Mesodermal cell (in vitro differentiated cells): ENCODE results near the gene NUP210L.

Experiments
- H3K27ac ChIP-seq: 2 replicates; pipeline ENCODE4 v1.7.0; 2013; ENCODE audit warnings: mild to moderate bottlenecking, low read depth, low read length, moderate library complexity; ENCODE audit not compliant: severe bottlenecking
- H3K36me3 ChIP-seq: 2 replicates; pipeline ENCODE4 v1.7.1; 2013; ENCODE audit warnings: mild to moderate bottlenecking, low read length, moderate library complexity; ENCODE audit not compliant: control insufficient read depth, insufficient read depth
- H3K4me1 ChIP-seq: one replicate; pipeline ENCODE4 v1.7.1; 2013; ENCODE audit warnings: mild to moderate bottlenecking, low read length; ENCODE audit not compliant: insufficient read depth, control insufficient read depth, poor library complexity, severe bottlenecking
- H3K4me3 ChIP-seq: 2 replicates; pipeline ENCODE4 v1.7.0; 2013; ENCODE audit warnings: low read length, control low read depth, mild to moderate bottlenecking; ENCODE audit not compliant: insufficient read depth, poor library complexity, severe bottlenecking; ENCODE audit errors: extremely low read depth
- H3K9me3 ChIP-seq: 2 replicates; pipeline ENCODE4 v1.7.1; 2013; ENCODE audit warnings: mild to moderate bottlenecking, low read length, moderate library complexity; ENCODE audit not compliant: control insufficient read depth
- WGBS, 2 experiments: methylation state at CpG; one replicate each; pipeline ENCODE4 v1.1.5; 2013; ENCODE audit warnings: missing lambda C conversion rate in 2 of 2; ENCODE audit not compliant: insufficient coverage in 2 of 2; 5-methylcytosine and 5-hydroxymethylcytosine counted together

Gene NUP210L

DNA sequence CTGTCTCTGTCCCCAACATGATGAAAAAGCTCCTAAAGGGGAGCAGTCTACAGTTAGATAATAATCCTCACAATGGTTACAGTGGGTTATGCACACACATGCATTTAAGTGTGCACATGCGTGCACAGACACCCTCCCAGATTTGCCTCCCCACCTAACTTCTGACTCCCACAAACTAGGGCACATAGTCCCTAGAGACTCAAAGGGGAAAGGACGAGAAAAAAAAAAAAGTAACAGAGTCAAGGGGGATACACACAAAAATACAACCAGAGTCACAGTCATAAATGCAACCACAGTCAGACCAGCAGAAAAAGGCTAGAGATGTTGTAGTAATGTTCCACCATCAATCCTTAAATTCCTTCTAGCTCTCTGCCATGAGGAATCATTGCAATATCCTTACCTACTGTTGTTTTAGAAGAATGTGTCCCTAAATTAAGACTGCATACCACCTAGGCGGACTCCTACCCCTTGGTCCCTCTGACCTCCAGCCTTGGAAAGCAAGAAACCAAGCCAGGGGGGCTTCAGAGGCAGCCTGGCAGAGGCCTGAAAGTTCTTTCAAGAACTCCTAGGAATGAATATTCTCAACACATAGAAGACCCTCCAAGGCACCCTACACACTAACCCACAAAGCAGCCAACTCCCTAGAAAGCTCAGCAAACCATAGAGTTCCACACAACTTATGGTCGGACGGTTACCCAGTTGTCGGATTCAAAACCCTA is 197.7 kb downstream of the NUP210L start:
- Histone ChIP-seq H3K36me3 (peaks cover 56% of the 10 kb centered on the region), H3K27ac (no peak overlapping the region), H3K4me1 (peaks cover 16% of the 10 kb centered on the region), H3K4me3 (peak overlapping the region; percentile 94), H3K9me3 (no peaks in the 10 kb centered on the region)
- WGBS, 2 experiments: 52 to 80% methylated on average over 1 to 2 of the region's 6 CpGs

DNA sequence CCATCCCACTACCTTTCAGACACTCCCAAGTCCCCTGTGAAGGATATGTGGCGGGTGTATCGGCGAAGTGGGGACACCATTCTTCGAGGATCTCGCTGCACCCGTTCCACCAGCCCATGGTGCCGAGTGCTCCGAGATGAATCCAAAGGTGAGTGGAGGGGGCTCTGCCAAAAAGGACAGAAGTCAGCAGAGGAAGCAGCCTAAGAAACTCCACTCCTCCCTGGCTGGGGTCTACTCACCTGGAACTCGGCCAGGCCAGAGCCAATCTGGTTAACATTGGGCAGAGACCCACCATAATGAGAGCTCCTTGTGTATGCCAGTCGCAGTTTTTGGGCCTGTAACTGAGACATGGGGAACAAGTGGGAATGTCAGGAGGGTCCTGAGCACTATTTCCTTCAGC is 200.0 kb downstream of the NUP210L start:
- 97 to 100% methylated on average over 9 to 10 of the region's 10 CpGs for WGBS, 2 experiments

DNA sequence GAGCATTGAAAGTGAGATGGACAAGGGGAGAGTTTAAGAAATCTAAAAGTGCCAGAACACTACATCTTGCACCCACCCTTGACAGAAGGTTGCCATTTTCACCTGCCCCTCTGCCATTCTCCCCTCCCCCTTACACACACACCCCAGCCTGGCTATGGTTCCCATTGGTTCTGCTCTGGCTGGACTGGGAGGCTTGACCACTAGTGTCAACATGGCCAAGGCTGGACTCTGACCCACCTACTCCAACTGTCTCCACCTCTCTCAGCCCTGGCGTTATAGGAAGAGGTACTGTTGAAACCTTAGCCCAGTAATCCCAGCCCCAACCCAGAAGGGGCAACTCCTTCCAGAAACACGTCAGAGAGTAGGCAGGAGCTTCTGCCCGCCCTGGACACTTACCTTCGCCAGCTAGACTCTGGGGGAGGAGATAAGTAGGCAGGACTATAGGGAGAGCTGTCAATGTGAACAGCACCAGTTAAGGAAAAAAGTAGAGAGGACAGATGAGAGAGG is 201.0 kb downstream of the NUP210L start:
- no peak overlapping the region for H3K27ac ChIP-seq
- H3K4me1 ChIP-seq: peaks cover 9% of the 10 kb centered on the region
- no peak overlapping the region for H3K4me3 ChIP-seq
- WGBS, 2 experiments: 94 to 100% methylated on average over 2 to 4 of the region's 4 CpGs
- H3K9me3 ChIP-seq: no peaks in the 10 kb centered on the region
- H3K36me3 ChIP-seq: peaks cover 59% of the 10 kb centered on the region

More for the DNA sequence above, 200.0 kb downstream of the NUP210L start:
- H3K27ac ChIP-seq: no peak overlapping the region
- no peaks in the 10 kb centered on the region for H3K9me3 ChIP-seq
- H3K36me3 ChIP-seq: peaks cover 58% of the 10 kb centered on the region
- peaks cover 9% of the 10 kb centered on the region for H3K4me1 ChIP-seq
- H3K4me3 ChIP-seq: no peak overlapping the region

DNA sequence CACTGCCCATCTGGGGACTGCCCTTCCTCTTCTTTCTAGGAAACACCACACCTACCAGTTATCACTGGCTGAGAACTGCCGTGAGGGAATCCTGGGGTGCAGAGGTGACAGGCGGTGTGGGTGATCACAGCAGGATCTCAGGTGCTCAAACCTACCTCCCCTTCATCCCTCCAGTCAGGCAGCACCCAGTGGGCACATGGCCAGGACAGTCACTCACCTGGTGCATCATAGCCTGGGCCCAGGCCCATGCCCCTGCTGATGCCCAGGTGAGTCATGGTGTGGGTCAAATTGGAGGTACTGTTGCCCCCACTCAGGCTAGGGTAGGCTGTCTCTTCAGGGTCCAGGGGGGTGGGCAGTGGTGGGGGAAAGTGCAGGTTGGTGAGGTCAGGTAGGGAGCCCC is 203.1 kb downstream of the NUP210L start:
- no peak overlapping the region for H3K27ac ChIP-seq
- no peak overlapping the region for H3K4me3 ChIP-seq
- no peaks in the 10 kb centered on the region for H3K9me3 ChIP-seq
- H3K36me3 ChIP-seq: peaks cover 73% of the 10 kb centered on the region
- WGBS, 2 experiments: 100% methylated on average over 1 of the region's 2 CpGs
- H3K4me1 ChIP-seq: peaks cover 6% of the 10 kb centered on the region

DNA sequence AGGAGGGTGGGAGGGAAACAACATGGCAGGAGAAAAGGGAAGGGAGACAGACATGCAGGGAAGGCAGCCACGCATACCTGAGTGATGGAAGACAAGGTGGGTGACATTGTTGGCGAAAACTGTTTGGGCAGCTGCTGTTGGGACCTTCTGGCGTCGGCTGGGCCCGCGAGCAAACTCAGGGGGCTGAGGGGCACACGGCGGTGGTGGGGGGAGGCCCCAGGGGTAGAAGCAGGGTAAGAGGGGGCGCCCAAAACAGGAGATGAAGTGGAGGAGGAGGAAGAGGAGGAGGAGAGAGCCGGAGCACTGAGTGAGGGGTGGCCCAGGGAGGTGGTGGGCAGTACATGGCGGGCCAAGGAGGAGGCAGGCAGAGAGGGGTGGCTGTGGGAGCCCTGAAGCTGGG is 203.7 kb downstream of the NUP210L start:
- H3K9me3 ChIP-seq: no peaks in the 10 kb centered on the region
- H3K4me3 ChIP-seq: no peak overlapping the region
- H3K36me3 ChIP-seq: peaks cover 73% of the 10 kb centered on the region
- H3K4me1 ChIP-seq: peaks cover under 1% of the 10 kb centered on the region
- 87 to 96% methylated on average over 10 to 11 of the region's 11 CpGs for WGBS, 2 experiments
- no peak overlapping the region for H3K27ac ChIP-seq

DNA sequence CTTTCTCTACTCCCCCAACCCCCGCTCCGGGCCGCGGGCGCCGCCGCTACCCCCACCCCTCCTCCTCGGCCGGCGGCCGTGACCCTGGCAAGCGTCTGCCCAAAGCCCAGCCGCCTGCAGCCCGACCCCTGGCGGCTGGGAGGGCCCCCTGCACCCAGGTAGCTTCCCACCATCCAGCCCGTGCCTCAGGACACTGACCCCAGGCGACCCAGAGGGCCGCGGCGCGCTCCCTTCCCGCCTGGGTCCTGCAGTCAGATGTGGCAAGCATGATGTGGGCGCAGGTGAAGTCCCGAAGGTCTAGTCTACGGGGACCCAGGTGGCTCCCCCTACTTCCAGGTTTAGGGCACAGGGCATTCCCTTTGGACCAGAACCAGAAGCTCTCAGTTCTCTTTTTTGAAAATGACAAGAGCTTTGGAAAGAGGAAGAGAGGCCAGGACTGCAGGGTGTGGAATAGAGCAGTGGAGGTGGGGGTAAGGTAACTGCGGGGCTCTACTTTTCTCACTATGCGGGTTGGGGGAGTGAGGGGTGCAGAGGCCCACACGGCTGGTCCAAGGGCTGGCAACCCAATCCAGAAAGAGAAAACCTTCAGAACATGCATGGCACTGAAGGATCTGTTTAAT is 208.1 kb downstream of the NUP210L start, which contains the start of gene DENND4B:
Gene DENND4B (minus strand): TSS at position 97 of the 620 bp plus-strand sequence. CDS start 2,344 bp downstream, outside the sequence.
- WGBS, 2 experiments: 14 to 15% methylated on average over 12 to 16 of the region's 28 CpGs
- Histone ChIP-seq H3K4me1 (peaks cover 4% of the 10 kb centered on the region), H3K4me3 (peak within 1 kb of the TSS; percentile 78), H3K36me3 (peaks cover 68% of the 10 kb centered on the region), H3K9me3 (no peaks in the 10 kb centered on the region), H3K27ac (peak within 1 kb of the TSS; percentile 53)

DNA sequence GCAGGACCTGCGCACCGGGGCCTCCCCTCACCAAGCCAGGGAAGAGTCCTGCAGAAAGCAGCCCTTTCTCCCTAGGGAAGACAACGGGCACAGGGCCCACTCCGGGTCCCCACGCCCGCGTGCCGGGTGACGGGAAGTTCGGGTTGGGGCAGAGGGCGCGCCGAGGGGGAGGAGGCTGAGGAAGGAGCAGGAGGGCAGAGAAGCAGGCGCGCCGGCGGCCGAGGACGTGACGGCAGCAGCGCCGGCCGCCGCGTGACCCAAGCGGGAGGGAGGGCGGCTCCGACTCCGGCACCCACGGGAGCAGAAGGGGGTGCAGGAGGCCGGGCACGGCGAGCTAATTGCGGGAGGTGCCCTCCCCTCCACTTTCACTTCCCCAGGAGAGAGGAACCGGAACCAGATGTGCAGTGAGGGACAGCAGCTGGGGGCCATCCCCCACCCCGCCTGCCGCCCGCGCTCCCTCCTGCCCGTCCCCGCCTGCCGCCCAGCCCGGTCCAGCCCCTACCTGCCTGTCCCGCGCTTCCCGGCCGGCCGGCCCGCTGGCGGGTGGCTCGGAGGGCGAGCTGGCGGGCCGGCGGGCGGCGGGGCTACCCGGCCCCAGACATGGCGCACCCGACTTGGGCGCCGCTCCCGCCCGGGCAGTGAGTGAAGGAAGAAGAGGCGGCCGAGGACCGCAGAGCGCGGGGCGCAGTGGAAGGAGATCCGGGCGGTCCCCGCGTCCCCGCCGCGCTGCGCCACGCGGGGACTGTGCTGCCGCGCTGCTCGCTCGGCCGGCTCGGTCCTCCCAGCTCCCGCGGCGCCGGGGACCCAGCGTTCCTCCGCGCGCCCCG is 208.9 kb downstream of the NUP210L start:
- peak overlapping the region; percentile 53 for H3K27ac ChIP-seq
- WGBS, 2 experiments: 0 to 1% methylated on average over 28 to 67 of the region's 95 CpGs
- H3K4me3 ChIP-seq: peak overlapping the region; percentile 78
- peaks cover 4% of the 10 kb centered on the region for H3K4me1 ChIP-seq
- no peaks in the 10 kb centered on the region for H3K9me3 ChIP-seq
- peaks cover 68% of the 10 kb centered on the region for H3K36me3 ChIP-seq

DNA sequence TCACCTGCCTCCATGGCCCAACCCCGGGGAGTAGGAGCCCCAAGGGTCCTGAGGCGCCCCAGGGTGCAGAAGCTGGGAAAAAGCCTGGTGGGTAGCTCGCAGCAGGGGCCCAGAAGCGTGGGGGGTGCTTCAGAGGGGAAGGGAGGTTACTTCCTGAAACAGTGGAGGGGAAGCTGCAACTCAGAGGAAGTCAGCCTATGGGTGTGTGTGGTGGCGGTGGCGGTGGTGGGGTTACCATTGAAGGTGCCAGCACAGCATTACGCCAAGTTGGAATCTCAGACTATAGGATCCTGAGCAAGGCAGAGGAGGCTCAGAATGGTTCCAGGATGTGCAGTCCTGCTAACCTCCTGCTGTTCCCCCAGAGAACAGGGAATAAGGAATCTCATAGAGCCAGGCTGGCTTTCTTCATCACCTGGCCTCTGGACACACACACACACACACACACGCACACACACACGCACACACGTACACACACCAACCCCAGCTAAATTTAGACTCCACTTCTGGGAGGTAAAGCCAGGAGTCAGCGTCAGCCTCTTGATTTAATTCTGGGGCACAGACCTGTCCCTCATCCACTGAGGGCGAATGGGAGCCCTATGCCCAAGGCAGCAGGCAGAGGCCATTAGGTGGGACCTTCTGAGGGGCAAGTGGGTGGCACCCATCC is 209.6 kb downstream of the NUP210L start:
- H3K36me3 ChIP-seq: peaks cover 68% of the 10 kb centered on the region
- H3K27ac ChIP-seq: no peak overlapping the region
- peak overlapping the region; percentile 78 for H3K4me3 ChIP-seq
- no peaks in the 10 kb centered on the region for H3K9me3 ChIP-seq
- H3K4me1 ChIP-seq: peaks cover 4% of the 10 kb centered on the region
- WGBS, 2 experiments: 73 to 74% methylated on average over 8 to 11 of the region's 12 CpGs

DNA sequence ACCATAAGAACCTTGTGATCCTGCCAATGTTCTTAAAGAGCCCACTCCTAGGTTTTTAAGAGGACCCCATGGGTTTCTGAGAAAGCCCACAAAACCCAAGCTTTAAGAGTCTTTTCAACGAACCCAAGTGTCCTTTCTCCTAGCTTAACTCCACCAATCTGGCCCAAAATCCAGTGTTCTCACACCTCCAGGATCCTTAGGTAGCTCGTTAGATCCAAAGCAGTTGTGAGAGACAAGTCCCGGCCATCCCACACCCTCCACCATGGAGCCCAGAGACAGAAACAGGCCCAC is 210.1 kb downstream of the NUP210L start:
- no peaks in the 10 kb centered on the region for H3K9me3 ChIP-seq
- peaks cover 4% of the 10 kb centered on the region for H3K4me1 ChIP-seq
- WGBS, 2 experiments: 94 to 100% methylated on average over 3 of the region's 3 CpGs
- H3K27ac ChIP-seq: no peak overlapping the region
- peaks cover 68% of the 10 kb centered on the region for H3K36me3 ChIP-seq
- no peak overlapping the region for H3K4me3 ChIP-seq
